Measurements from ENCODE around the gene ZNF784.

ZNF784 gene

GRCh38 chr19:55603581-55604292 lies 20.6 kb downstream of the ZNF784 start:
- DNase-seq: no peak
- Histone ChIP-seq H3K27ac (ENCODE audit: insufficient read depth in 1 of 2, low read depth in 1 of 2, low read length in 2 of 2, poor library complexity in 1 of 2, severe bottlenecking in 2 of 2) (peak overlapping the region in 1 of 2 experiments; percentile 87), H3K36me3 (ENCODE audit: control insufficient read depth in 4 of 4, insufficient read depth in 4 of 4, low read length in 3 of 4) (peaks cover 0 to 10% (median 2%) of the 10 kb centered on the region in 4 experiments), H3K9me3 (ENCODE audit: control extremely low read depth in 1 of 5, control insufficient read depth in 4 of 5, insufficient read depth in 2 of 5, low read depth in 1 of 5, low read length in 4 of 5) (no peaks in the 10 kb centered on the region), H3K4me1 (ENCODE audit: control extremely low read depth in 1 of 4, control insufficient read depth in 4 of 4, insufficient read depth in 4 of 4, low read length in 3 of 4) (peaks cover 0 to 39% (median 32%) of the 10 kb centered on the region in 4 experiments), H3K4me3 (ENCODE audit: control insufficient read depth in 1 of 7, extremely low read depth in 1 of 7, insufficient read depth in 4 of 7, low read depth in 2 of 7, low read length in 6 of 7) (peak overlapping the region in 3 of 7 experiments; percentile 85 to 95 (median 95)), H3K27me3 (replicated peaks in 2 of 5; ENCODE audit: control insufficient read depth in 4 of 5, insufficient read depth in 5 of 5, low read length in 4 of 5) (no peaks in the 10 kb centered on the region)
- POLR2A ChIA-PET: interaction anchor here (0.6 kb wide), 1 partner anchor 24 kb away, joined by 3 read pairs; no protein-coding TSS in a partner anchor
- CTCF ChIA-PET: interaction anchor here (1.1 to 4.3 kb wide), 4 partner anchors 15 to 35 kb away, joined by 3 to 32 read pairs (median 4); partner anchors contain the start of gene ZNF784
- WGBS (ENCODE audit: insufficient coverage): 90% methylated on average over 13 of the region's 22 CpGs

- no peak for DNase-seq
- WGBS (ENCODE audit: insufficient coverage): 97% methylated on average over 19 of the region's 21 CpGs
- POLR2A ChIA-PET: no interaction called here
Measured at GRCh38 chr19:55603115-55603514, 21.3 kb downstream of the ZNF784 start.

GRCh38 chr19:55602104-55603001 lies 22.0 kb downstream of the ZNF784 start:
- CTCF ChIA-PET: interaction anchor here (1.2 kb wide), 1 partner anchor 31 kb away, joined by 4 read pairs; no protein-coding TSS in a partner anchor
- H3K4me1 ChIP-seq (ENCODE audit: control extremely low read depth in 1 of 4, control insufficient read depth in 4 of 4, insufficient read depth in 4 of 4, low read length in 3 of 4): peaks cover 0 to 46% (median 36%) of the 10 kb centered on the region in 4 experiments
- no peak overlapping the region for H3K27ac ChIP-seq (ENCODE audit: insufficient read depth in 1 of 2, low read depth in 1 of 2, low read length in 2 of 2, poor library complexity in 1 of 2, severe bottlenecking in 2 of 2)
- H3K36me3 ChIP-seq (ENCODE audit: control insufficient read depth in 4 of 4, insufficient read depth in 4 of 4, low read length in 3 of 4): peaks cover 0 to 6% (median 2%) of the 10 kb centered on the region in 4 experiments
- H3K27me3 ChIP-seq (replicated peaks in 2 of 5; ENCODE audit: control insufficient read depth in 4 of 5, insufficient read depth in 5 of 5, low read length in 4 of 5): no peaks in the 10 kb centered on the region
- H3K4me3 ChIP-seq (ENCODE audit: control insufficient read depth in 1 of 7, extremely low read depth in 1 of 7, insufficient read depth in 4 of 7, low read depth in 2 of 7, low read length in 6 of 7): no peak overlapping the region
- WGBS (ENCODE audit: insufficient coverage): 96% methylated on average over 45 of the region's 60 CpGs
- no peaks in the 10 kb centered on the region for H3K9me3 ChIP-seq (ENCODE audit: control extremely low read depth in 1 of 5, control insufficient read depth in 4 of 5, insufficient read depth in 2 of 5, low read depth in 1 of 5, low read length in 4 of 5)
- POLR2A ChIA-PET: no interaction called here
- DNase-seq: no peak

More at GRCh38 chr19:55603115-55603514, 21.3 kb downstream of the ZNF784 start:
- CTCF ChIA-PET: interaction anchor here (1.9 to 4.3 kb wide), 2 partner anchors 15 to 16 kb away, joined by 6 to 32 read pairs; no protein-coding TSS in a partner anchor
- Histone ChIP-seq H3K27ac (ENCODE audit: insufficient read depth in 1 of 2, low read depth in 1 of 2, low read length in 2 of 2, poor library complexity in 1 of 2, severe bottlenecking in 2 of 2) (no peak overlapping the region), H3K9me3 (ENCODE audit: control extremely low read depth in 1 of 5, control insufficient read depth in 4 of 5, insufficient read depth in 2 of 5, low read depth in 1 of 5, low read length in 4 of 5) (no peaks in the 10 kb centered on the region), H3K4me3 (ENCODE audit: control insufficient read depth in 1 of 7, extremely low read depth in 1 of 7, insufficient read depth in 4 of 7, low read depth in 2 of 7, low read length in 6 of 7) (no peak overlapping the region), H3K27me3 (replicated peaks in 2 of 5; ENCODE audit: control insufficient read depth in 4 of 5, insufficient read depth in 5 of 5, low read length in 4 of 5) (no peaks in the 10 kb centered on the region), H3K36me3 (ENCODE audit: control insufficient read depth in 4 of 4, insufficient read depth in 4 of 4, low read length in 3 of 4) (peaks cover 0 to 10% (median 1%) of the 10 kb centered on the region in 4 experiments), H3K4me1 (ENCODE audit: control extremely low read depth in 1 of 4, control insufficient read depth in 4 of 4, insufficient read depth in 4 of 4, low read length in 3 of 4) (peaks cover 0 to 45% (median 36%) of the 10 kb centered on the region in 4 experiments)

DNA sequence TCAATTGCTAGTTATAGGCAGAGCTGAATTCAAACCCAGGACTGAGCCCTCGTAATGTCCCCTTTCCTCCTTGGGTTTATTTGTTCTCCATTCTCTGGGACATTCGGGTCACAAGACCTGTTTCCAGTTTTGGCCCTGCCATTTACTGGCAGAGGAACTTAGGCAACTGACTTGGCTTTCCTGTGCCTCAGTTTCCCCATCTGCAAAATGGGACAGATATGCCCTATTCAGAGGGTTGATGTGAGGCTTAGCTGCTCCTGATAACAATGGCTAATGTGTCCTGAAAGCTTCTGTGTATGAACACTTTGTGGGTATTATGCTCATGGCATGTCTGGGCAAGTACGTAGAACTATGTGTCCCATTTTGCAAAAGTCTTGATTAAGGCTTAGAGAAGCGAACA lies 23.3 kb downstream of the ZNF784 start:
- H3K27ac ChIP-seq (ENCODE audit: insufficient read depth in 1 of 2, low read depth in 1 of 2, low read length in 2 of 2, poor library complexity in 1 of 2, severe bottlenecking in 2 of 2): peak overlapping the region; percentile 2 to 95
- CTCF ChIA-PET: interaction anchor here (1.2 to 2.5 kb wide), 2 partner anchors 31 to 32 kb away, joined by 4 to 12 read pairs; no protein-coding TSS in a partner anchor
- H3K4me1 ChIP-seq (ENCODE audit: control extremely low read depth in 1 of 4, control insufficient read depth in 4 of 4, insufficient read depth in 4 of 4, low read length in 3 of 4): peaks cover 0 to 37% (median 27%) of the 10 kb centered on the region in 4 experiments
- H3K36me3 ChIP-seq (ENCODE audit: control insufficient read depth in 4 of 4, insufficient read depth in 4 of 4, low read length in 3 of 4): peaks cover 4 to 17% (median 8%) of the 10 kb centered on the region in 4 experiments
- no peaks in the 10 kb centered on the region for H3K27me3 ChIP-seq (replicated peaks in 2 of 5; ENCODE audit: control insufficient read depth in 4 of 5, insufficient read depth in 5 of 5, low read length in 4 of 5)
- WGBS (ENCODE audit: insufficient coverage): 77% methylated on average over 4 of the region's 4 CpGs
- H3K9me3 ChIP-seq (ENCODE audit: control extremely low read depth in 1 of 5, control insufficient read depth in 4 of 5, insufficient read depth in 2 of 5, low read depth in 1 of 5, low read length in 4 of 5): no peaks in the 10 kb centered on the region
- POLR2A ChIA-PET: interaction anchor here (1.2 to 1.4 kb wide), 2 partner anchors 34 to 125 kb away, joined by 3 to 5 read pairs; partner anchors contain the start of gene ZNF628
- H3K4me3 ChIP-seq (ENCODE audit: control insufficient read depth in 1 of 7, extremely low read depth in 1 of 7, insufficient read depth in 4 of 7, low read depth in 2 of 7, low read length in 6 of 7): peak overlapping the region in 6 of 7 experiments; percentile 54 to 95 (median 90)
- no peak for DNase-seq

DNA sequence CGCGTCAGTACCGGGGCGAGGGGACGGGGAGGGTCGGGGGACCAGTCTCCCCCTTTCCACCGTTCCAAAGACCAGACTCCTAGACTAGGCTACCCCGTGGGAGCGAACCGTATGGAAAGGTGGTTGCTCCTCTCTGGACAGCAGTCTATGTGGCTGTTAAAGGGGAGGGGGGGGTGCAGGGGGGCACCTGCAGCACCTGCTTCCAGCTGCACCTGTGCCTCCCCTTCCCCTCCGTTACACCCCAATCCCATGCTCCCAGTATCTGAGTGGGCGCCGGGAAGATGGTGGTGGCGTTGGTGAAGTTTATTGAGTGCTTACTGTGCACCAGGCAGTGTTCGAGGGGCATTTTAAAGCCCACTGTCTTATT lies 23.7 kb downstream of the ZNF784 start:
- H3K27me3 ChIP-seq (replicated peaks in 2 of 5; ENCODE audit: control insufficient read depth in 4 of 5, insufficient read depth in 5 of 5, low read length in 4 of 5): no peaks in the 10 kb centered on the region
- peaks cover 0 to 32% (median 24%) of the 10 kb centered on the region in 4 experiments for H3K4me1 ChIP-seq (ENCODE audit: control extremely low read depth in 1 of 4, control insufficient read depth in 4 of 4, insufficient read depth in 4 of 4, low read length in 3 of 4)
- DNase-seq: no peak
- peak overlapping the region; percentile 2 to 95 for H3K27ac ChIP-seq (ENCODE audit: insufficient read depth in 1 of 2, low read depth in 1 of 2, low read length in 2 of 2, poor library complexity in 1 of 2, severe bottlenecking in 2 of 2)
- H3K9me3 ChIP-seq (ENCODE audit: control extremely low read depth in 1 of 5, control insufficient read depth in 4 of 5, insufficient read depth in 2 of 5, low read depth in 1 of 5, low read length in 4 of 5): peaks cover 0 to under 1% (median 0%) of the 10 kb centered on the region in 5 experiments
- POLR2A ChIA-PET: interaction anchor here (1.2 to 1.4 kb wide), 2 partner anchors 34 to 124 kb away, joined by 3 to 5 read pairs; partner anchors contain the start of gene ZNF628
- H3K4me3 ChIP-seq (ENCODE audit: control insufficient read depth in 1 of 7, extremely low read depth in 1 of 7, insufficient read depth in 4 of 7, low read depth in 2 of 7, low read length in 6 of 7): peak overlapping the region; percentile 40 to 95 (median 89)
- 8% methylated on average over 4 of the region's 15 CpGs for WGBS (ENCODE audit: insufficient coverage)
- CTCF ChIA-PET: interaction anchor here (2.5 kb wide), 1 partner anchor 32 kb away, joined by 12 read pairs; no protein-coding TSS in a partner anchor
- H3K36me3 ChIP-seq (ENCODE audit: control insufficient read depth in 4 of 4, insufficient read depth in 4 of 4, low read length in 3 of 4): peaks cover 6 to 22% (median 13%) of the 10 kb centered on the region in 4 experiments

GRCh38 chr19:55599842-55600661 lies 24.3 kb downstream of the ZNF784 start, which contains the start of gene ZNF524:
Gene ZNF524 (plus strand): TSS chr19:55600288. CDS start chr19:55602113, 1,825 bp downstream.
- ChIA-PET CTCF (interaction anchor here (1.8 to 2.5 kb wide), 2 partner anchors 19 to 32 kb away, joined by 4 to 12 read pairs; no protein-coding TSS in a partner anchor), POLR2A (interaction anchor here (0.7 to 2.2 kb wide), 8 partner anchors 15 to 1683 kb away, joined by 3 to 10 read pairs (median 4); partner anchors contain the start of genes ISOC2, ZNF628 and ZNF784)
- WGBS (ENCODE audit: insufficient coverage): 0% methylated on average over 52 of the region's 97 CpGs
- H3K36me3 ChIP-seq (ENCODE audit: control insufficient read depth in 4 of 4, insufficient read depth in 4 of 4, low read length in 3 of 4): peaks cover 11 to 27% (median 19%) of the 10 kb centered on the region in 4 experiments
- H3K4me3 ChIP-seq (ENCODE audit: control insufficient read depth in 1 of 7, extremely low read depth in 1 of 7, insufficient read depth in 4 of 7, low read depth in 2 of 7, low read length in 6 of 7): peak within 1 kb of the TSS; percentile 89 to 98 (median 95)
- H3K27ac ChIP-seq (ENCODE audit: insufficient read depth in 1 of 2, low read depth in 1 of 2, low read length in 2 of 2, poor library complexity in 1 of 2, severe bottlenecking in 2 of 2): peak within 1 kb of the TSS; percentile 93 to 95
- H3K27me3 ChIP-seq (replicated peaks in 2 of 5; ENCODE audit: control insufficient read depth in 4 of 5, insufficient read depth in 5 of 5, low read length in 4 of 5): no peaks in the 10 kb centered on the region
- peaks cover 0 to 2% (median 0%) of the 10 kb centered on the region in 5 experiments for H3K9me3 ChIP-seq (ENCODE audit: control extremely low read depth in 1 of 5, control insufficient read depth in 4 of 5, insufficient read depth in 2 of 5, low read depth in 1 of 5, low read length in 4 of 5)
- peak; percentile 94 to 96 (median 95) for DNase-seq
- peaks cover 0 to 32% (median 24%) of the 10 kb centered on the region in 4 experiments for H3K4me1 ChIP-seq (ENCODE audit: control extremely low read depth in 1 of 4, control insufficient read depth in 4 of 4, insufficient read depth in 4 of 4, low read length in 3 of 4)
